Spleen (tissue), 11 donors: ENCODE results near the gene TRABD2B. TPM values are rescaled to one million over a fixed set of nuclear protein-coding genes. Genes with fewer than 3 reads are reported as not detected.

Experiments used
- DNase-seq: peaks from one replicate; pipeline ENCODE4 v3.0.0-alpha.2; 2020
- H3K27ac ChIP-seq, 8 donors: fragments of 200-600 bp; sonication (generic) in 7 of 8; 1 replicate in 4 of 8; 2 replicates in 4 of 8; pipeline versions ENCODE4 v1.5.0 to v1.8.0; 2016 to 2021; ENCODE audit warnings: inconsistent platforms in 4 of 8, mild to moderate bottlenecking in 4 of 8, moderate library complexity in 1 of 8
- H3K27me3 ChIP-seq, 7 donors: fragments of 200-600 bp; sonication (generic) in 6 of 7; replicated peaks in 1 of 7; 1 replicate in 4 of 7; 2 replicates in 3 of 7; pipeline versions ENCODE4 v1.5.0 to v1.8.0; 2016 to 2021; ENCODE audit warnings: inconsistent platforms in 3 of 7, mild to moderate bottlenecking in 1 of 7
- H3K36me3 ChIP-seq, 6 donors: fragments of 200-600 bp; sonication (generic) in 5 of 6; 1 replicate in 4 of 6; 2 replicates in 2 of 6; pipeline versions ENCODE4 v1.5.0 to v1.8.0; 2016 to 2021; ENCODE audit warnings: inconsistent platforms in 2 of 6
- H3K4me1 ChIP-seq, 6 donors: fragments of 200-600 bp; sonication (generic) in 5 of 6; 1 replicate in 3 of 6; 2 replicates in 3 of 6; pipeline versions ENCODE4 v1.5.0 to v1.8.0; 2016 to 2021; ENCODE audit warnings: inconsistent platforms in 3 of 6
- H3K4me3 ChIP-seq, 8 donors: fragments of 200-600 bp; sonication (generic) in 7 of 8; 1 replicate in 4 of 8; 2 replicates in 4 of 8; pipeline versions ENCODE4 v1.5.0 to v1.8.0; 2016 to 2021; ENCODE audit warnings: inconsistent platforms in 4 of 8, mild to moderate bottlenecking in 4 of 8, moderate library complexity in 2 of 8
- H3K9me3 ChIP-seq, 8 donors: fragments of 200-600 bp; sonication (generic) in 7 of 8; 1 replicate in 4 of 8; 2 replicates in 4 of 8; pipeline versions ENCODE4 v1.5.0 to v1.8.0; 2016 to 2021; ENCODE audit warnings: inconsistent platforms in 4 of 8
- POLR2A ChIP-seq, 3 donors: fragments of 450-650 bp; IDR thresholded peaks; one replicate each; pipeline ENCODE4 v1.5.1; 2017; ENCODE audit warnings: antibody characterized with exemption in 3 of 3, mild to moderate bottlenecking in 1 of 3
- POLR2AphosphoS5 ChIP-seq, 3 donors: sonication (generic); formaldehyde crosslinking; IDR thresholded peaks; one replicate each; pipeline ENCODE4 v1.5.1; 2017; ENCODE audit warnings: antibody characterized with exemption in 3 of 3
- WGBS, 5 donors: extraction: QIAGEN DNeasy Blood & Tissue Kit in 3 of 5; methylation state at CpG; one replicate each; pipeline versions ENCODE4 v1.1.5 to v1.1.7; 2013 to 2018; 5-methylcytosine and 5-hydroxymethylcytosine counted together
- intact Hi-C: fragments of 100-400 bp; cut with DNase I; formaldehyde crosslinking; loops from one replicate; pipeline ENCODE4 v1.15.0; 2023; ENCODE audit warnings: low total_unique reads
- polyA plus RNA-seq, 3 donors: library from polyadenylated mRNA; stranded (reverse); fragments of 200-250 nt; gene quantifications; one replicate each; pipeline ENCODE4 v1.2.1, GENCODE V29; 2013
- total RNA-seq, 7 donors: library from RNA; depleted of rRNA in 3 of 7; stranded (reverse); fragments of >200 nt in 3 of 7; fragmentation: NEBNext Ultra II Directional in 4 of 7; extraction: Animal tissue kit (Norgen Biotek cat#: 25700) in 4 of 7; gene quantifications; one replicate each; pipeline versions ENCODE4 v1.1.0 to v1.2.1, GENCODE V29; 2016 to 2021
- TF ChIP-seq, protein P1 (sequence below), 11 experiments: fragments of 200-600 bp in 7 of 11; fragments of 450-650 bp in 4 of 11; sonication (generic) in 4 of 11; IDR thresholded peaks in 8 of 11; conservative IDR thresholded peaks in 3 of 11; 1 replicate in 7 of 11; 2 replicates in 4 of 11; pipeline versions ENCODE4 v1.4.0 to v1.8.0; 2016 to 2021; ENCODE audit warnings: antibody characterized with exemption in 11 of 11, inconsistent platforms in 4 of 11, mild to moderate bottlenecking in 1 of 11
- donor health status: healthy with polysubstance abuse.
- donor health status: DM: no; HTN: no; CAD: no; lungs with moderate emphysema.
- donor health status: DM: no; HTN: no; CAD: no.
- donor health status: Bipolar disorder and iron deficiency.
- donor health status: healthy.
- donor health status: DM: no; HTN: no; CAD: no.
- donor health status: DM: yes; HTN: yes; CAD: no.

The TRABD2B gene
- total and polyA plus RNA-seq, 10 donors: 0.11 to 3.5 (median 0.64) TPM

DNA sequence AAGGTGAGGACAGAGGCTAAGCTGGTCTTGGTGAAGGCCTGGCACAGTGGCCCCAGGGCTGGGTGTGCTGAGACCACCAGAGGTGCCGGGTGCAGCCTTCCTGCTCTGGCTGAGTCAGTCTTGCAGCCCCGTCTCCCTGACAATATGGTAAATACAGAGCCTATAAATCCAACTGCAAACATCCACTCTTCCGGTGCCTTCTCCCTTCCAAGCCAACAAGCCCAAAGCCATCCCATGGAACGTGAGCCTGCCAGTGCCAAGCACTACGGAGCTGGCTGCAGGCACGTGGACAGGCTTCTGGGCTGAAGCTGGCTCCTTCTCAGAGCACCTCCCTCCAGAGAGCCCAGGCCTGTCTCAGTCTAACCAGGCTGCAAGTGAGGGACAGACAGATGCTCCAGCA is 70.0 kb downstream of the TRABD2B start:
- no peak for DNase-seq
- intact Hi-C loops: no loop called here
- TF ChIP-seq POLR2A (IDR thresholded peaks at IDR 0.05): no peak
- TF ChIP-seq, protein P1, sequence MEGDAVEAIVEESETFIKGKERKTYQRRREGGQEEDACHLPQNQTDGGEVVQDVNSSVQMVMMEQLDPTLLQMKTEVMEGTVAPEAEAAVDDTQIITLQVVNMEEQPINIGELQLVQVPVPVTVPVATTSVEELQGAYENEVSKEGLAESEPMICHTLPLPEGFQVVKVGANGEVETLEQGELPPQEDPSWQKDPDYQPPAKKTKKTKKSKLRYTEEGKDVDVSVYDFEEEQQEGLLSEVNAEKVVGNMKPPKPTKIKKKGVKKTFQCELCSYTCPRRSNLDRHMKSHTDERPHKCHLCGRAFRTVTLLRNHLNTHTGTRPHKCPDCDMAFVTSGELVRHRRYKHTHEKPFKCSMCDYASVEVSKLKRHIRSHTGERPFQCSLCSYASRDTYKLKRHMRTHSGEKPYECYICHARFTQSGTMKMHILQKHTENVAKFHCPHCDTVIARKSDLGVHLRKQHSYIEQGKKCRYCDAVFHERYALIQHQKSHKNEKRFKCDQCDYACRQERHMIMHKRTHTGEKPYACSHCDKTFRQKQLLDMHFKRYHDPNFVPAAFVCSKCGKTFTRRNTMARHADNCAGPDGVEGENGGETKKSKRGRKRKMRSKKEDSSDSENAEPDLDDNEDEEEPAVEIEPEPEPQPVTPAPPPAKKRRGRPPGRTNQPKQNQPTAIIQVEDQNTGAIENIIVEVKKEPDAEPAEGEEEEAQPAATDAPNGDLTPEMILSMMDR (IDR thresholded peaks at IDR 0.05 in 8 of 11, conservative IDR thresholded peaks at IDR 0.05 in 3 of 11): no peak
- no peak for TF ChIP-seq POLR2AphosphoS5 (IDR thresholded peaks at IDR 0.05)
- Histone ChIP-seq H3K36me3 (no peaks in the 10 kb centered on the region), H3K4me1 (no peaks in the 10 kb centered on the region), H3K9me3 (no peaks in the 10 kb centered on the region), H3K27ac (no peak overlapping the region), H3K4me3 (no peak overlapping the region), H3K27me3 (peaks cover 0 to 38% (median 0%) of the 10 kb centered on the region in 7 donors)
- WGBS, 5 donors: 75 to 93% (median 88%) methylated on average over 5 to 6 of the region's 6 CpGs

DNA sequence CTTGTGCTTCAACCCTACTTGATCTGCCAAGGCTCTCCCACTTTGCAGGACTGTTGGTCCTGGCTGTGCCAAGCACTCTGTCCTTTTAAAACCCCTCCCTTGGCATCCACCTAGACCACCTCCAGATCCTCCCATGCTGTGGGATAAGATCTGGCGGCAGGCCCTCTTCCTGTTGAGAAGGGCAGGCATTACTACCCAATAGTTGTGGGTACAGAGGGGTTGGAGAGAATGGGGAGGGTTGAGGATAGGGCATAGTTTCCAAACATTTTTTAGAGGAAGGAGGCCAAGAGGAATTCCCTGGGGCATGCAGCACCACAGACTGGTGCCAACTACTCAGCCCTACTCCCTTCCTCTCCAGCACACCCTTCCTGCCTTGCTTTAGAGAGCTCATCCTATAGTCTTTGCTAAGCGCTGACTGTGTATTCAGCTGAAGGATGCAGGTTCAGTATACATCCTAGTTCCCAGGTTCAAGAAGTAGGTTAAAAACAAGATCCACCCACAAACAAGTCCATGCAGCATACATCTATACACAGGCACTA is 70.7 kb downstream of the TRABD2B start:
- no peaks in the 10 kb centered on the region for H3K9me3 ChIP-seq
- DNase-seq: no peak
- TF ChIP-seq POLR2AphosphoS5 (IDR thresholded peaks at IDR 0.05) (no peak), POLR2A (IDR thresholded peaks at IDR 0.05) (no peak)
- TF ChIP-seq, protein P1 (IDR thresholded peaks at IDR 0.05 in 8 of 11, conservative IDR thresholded peaks at IDR 0.05 in 3 of 11): no peak
- no peaks in the 10 kb centered on the region for H3K36me3 ChIP-seq
- intact Hi-C loops: no loop called here
- H3K27me3 ChIP-seq: peaks cover 0 to 44% (median 0%) of the 10 kb centered on the region in 7 donors
- no peak overlapping the region for H3K27ac ChIP-seq
- 38 to 45% (median 40%) methylated on average over 2 of the region's 2 CpGs for WGBS, 5 donors
- H3K4me3 ChIP-seq: no peak overlapping the region
- H3K4me1 ChIP-seq: no peaks in the 10 kb centered on the region

DNA sequence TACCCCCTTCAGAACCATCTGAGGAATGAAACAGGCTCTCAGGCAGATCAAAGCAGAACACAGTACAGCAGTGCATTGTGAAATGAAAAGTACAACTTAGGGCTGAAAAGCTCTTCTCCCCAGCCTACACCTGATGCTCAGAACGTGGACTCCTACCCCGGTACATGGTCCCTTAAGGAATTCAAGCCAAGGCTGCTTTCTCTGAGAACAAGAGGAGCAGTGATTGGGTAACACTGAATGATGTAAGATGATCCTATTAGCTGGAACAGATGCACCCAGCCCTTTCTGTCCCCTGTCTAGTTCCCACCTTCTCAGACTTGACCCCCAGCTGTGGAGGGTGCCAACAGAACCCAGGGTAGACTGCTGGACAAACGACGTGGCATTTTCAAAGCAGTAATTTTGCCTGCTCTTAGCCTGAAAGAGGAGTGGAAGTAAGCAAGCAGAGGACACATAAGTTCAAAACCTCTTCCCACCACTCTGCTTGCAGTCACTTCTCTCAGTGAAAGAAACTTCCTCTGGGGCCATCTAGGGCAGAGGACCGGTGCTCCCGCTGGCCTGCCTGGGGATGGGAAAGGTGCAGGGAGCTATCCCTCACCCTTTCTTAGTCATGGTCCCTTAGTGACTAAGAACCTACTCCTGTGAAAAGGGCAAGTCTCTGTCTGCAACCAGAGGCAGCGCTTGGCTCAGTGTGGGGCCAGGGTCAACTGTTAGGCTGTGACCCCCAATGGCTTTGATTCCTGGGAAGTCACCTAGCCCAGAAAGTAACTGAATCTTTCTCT is 72.7 kb downstream of the TRABD2B start:
- Histone ChIP-seq H3K4me1 (peaks cover 0 to under 1% (median 0%) of the 10 kb centered on the region in 6 donors), H3K4me3 (no peak overlapping the region), H3K27ac (no peak overlapping the region), H3K27me3 (peaks cover 0 to 48% (median 0%) of the 10 kb centered on the region in 7 donors), H3K9me3 (no peaks in the 10 kb centered on the region), H3K36me3 (no peaks in the 10 kb centered on the region)
- no peak for DNase-seq
- intact Hi-C loops: no loop called here
- WGBS, 5 donors: 62 to 74% (median 66%) methylated on average over 7 of the region's 7 CpGs
- TF ChIP-seq POLR2A (IDR thresholded peaks at IDR 0.05) (no peak), POLR2AphosphoS5 (IDR thresholded peaks at IDR 0.05) (no peak)

DNA sequence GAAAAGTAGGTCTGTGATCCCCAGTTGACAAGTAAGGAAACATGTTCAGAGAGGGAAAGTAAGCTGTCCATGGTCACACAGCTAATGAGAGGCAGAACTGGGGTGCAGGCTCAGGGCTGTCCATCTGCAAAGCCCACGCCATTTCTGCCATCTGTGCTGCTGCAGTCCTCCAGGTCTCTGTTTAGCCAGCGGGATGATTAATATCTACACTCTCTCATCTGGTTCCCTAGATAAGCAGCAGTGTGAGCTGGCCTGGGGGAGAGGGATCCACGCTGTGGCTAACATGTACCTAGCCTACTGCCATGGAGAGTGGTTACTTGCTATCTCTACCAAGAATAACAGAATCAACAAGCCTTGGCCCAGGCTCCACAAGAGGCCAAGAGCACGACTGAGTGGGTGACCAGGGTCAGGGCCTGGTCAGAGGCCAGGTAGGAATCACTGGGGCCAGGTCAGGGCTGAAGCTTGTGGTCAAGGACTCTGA is 75.2 kb downstream of the TRABD2B start:
- DNase-seq: no peak
- H3K9me3 ChIP-seq: no peaks in the 10 kb centered on the region
- WGBS, 5 donors: 65 to 82% (median 76%) methylated on average over 3 to 4 of the region's 4 CpGs
- H3K27me3 ChIP-seq: peaks cover 0 to 55% (median 0%) of the 10 kb centered on the region in 7 donors
- H3K27ac ChIP-seq: no peak overlapping the region
- H3K36me3 ChIP-seq: no peaks in the 10 kb centered on the region
- H3K4me3 ChIP-seq: no peak overlapping the region
- peaks cover 0 to 15% (median 0%) of the 10 kb centered on the region in 6 donors for H3K4me1 ChIP-seq
- intact Hi-C loops: no loop called here
- TF ChIP-seq POLR2AphosphoS5 (IDR thresholded peaks at IDR 0.05) (no peak), POLR2A (IDR thresholded peaks at IDR 0.05) (no peak)
- TF ChIP-seq, protein P1 (IDR thresholded peaks at IDR 0.05 in 8 of 11, conservative IDR thresholded peaks at IDR 0.05 in 3 of 11): no peak
